Lower leg skin (tissue), 3 donors: ENCODE data around the gene MEOX2.

Source experiments
- POLR2A ChIP-seq, 2 donors: fragments of 450-650 bp; IDR thresholded peaks; one replicate each; pipeline ENCODE4 v1.6.1; 2016 to 2017; ENCODE audit warnings: antibody characterized with exemption in 2 of 2, mild to moderate bottlenecking in 1 of 2, moderate library complexity in 1 of 2
- TF ChIP-seq, protein P1 (sequence below), 3 donors: fragments of 450-650 bp; IDR thresholded peaks; one replicate each; pipeline ENCODE4 v1.5.1; 2016; ENCODE audit warnings: antibody characterized with exemption in 3 of 3, mild to moderate bottlenecking in 3 of 3, moderate library complexity in 2 of 3

DNA sequence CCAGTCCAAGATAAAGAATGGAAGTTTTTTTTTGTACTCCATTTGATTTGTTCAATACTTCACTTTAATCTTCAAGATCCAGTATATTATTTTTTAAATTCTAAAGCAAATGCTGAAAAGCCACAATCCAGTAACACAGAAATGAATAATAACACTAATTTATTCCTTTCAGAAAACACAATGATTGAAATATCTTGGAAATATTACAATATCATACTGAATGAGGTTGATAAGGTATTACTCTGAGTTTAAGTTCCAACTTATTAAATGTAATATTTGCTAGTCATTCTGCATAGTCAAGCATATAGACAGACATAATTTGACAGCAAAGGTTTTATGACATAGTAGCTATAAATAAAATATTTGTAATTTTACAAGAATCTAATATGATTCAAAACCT, 4.4 kb downstream of the MEOX2 start:
- TF ChIP-seq, protein P1, sequence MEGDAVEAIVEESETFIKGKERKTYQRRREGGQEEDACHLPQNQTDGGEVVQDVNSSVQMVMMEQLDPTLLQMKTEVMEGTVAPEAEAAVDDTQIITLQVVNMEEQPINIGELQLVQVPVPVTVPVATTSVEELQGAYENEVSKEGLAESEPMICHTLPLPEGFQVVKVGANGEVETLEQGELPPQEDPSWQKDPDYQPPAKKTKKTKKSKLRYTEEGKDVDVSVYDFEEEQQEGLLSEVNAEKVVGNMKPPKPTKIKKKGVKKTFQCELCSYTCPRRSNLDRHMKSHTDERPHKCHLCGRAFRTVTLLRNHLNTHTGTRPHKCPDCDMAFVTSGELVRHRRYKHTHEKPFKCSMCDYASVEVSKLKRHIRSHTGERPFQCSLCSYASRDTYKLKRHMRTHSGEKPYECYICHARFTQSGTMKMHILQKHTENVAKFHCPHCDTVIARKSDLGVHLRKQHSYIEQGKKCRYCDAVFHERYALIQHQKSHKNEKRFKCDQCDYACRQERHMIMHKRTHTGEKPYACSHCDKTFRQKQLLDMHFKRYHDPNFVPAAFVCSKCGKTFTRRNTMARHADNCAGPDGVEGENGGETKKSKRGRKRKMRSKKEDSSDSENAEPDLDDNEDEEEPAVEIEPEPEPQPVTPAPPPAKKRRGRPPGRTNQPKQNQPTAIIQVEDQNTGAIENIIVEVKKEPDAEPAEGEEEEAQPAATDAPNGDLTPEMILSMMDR (IDR thresholded peaks at IDR 0.05) = no peak
- TF ChIP-seq POLR2A (IDR thresholded peaks at IDR 0.05) = no peak
